GM20431 (cell line): Measurements from ENCODE around the gene PTER.

Source experiments
- in situ Hi-C: fragments of 300-500 bp; cut with MseI, MboI; formaldehyde crosslinking; loops from one replicate; pipeline ENCODE4 v1.15.0; 2020; ENCODE audit warnings: low sequenced_read_pairs; ENCODE audit not compliant: unreplicated experiment

The PTER gene

DNA sequence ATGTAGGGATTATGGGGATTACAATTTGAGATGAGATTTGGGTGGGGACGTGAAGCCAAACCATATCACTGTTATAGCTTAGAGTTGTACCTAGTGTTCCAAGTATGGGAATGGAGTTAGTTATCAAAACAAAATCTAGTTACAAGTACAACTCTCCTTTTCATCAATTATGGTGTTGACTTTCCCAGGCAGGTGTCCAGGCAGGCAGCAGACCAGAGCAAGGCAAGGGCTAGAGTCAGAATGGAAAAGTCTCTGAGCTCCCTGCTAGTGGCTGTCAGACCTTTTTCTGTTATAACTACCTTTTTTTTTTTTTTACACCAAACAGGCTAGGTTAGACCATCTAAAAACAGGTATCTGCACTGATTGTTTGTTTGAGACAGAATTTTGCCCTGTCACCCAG is 29.2 kb downstream of the PTER start:
- in situ Hi-C loops: no loop called here

DNA sequence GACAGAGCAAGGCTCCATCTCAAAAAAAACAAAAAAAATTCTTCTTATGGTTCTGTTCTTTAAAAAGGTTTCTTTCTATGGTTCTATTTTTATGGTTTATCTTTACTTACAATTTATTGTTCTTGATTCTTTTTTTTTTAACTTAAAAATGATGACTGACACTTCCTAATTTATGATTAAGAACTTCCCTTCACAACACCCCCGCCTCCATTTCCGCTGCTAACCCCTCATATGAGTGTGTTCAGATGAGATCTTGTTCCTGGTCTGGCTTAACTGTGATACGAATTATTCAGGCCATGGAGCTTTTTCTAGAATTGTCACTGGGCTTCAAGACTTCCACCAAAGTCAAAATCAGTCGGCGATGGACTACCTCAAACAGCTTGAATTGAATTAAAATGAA is 33.9 kb downstream of the PTER start:
- in situ Hi-C loops: no loop called here

DNA sequence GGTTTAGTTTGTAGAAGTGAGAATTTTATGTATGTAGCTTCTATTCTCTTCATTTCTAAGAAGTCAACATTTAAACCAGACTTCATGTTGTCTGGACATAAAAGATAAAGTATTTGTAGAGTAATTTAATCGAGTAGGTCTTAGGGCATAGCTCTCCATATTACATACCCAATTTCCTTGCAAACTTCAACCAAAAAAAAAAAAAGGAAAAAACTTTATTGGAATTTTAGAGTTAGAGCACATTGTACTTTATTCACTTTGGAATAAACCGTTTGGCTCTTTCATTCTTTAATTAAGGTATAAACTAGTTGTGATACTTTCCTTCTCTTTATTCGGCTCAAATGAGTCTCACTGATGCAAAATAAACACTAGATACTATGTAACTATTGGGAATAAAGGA is 36.0 kb downstream of the PTER start:
- in situ Hi-C loops: no loop called here

DNA sequence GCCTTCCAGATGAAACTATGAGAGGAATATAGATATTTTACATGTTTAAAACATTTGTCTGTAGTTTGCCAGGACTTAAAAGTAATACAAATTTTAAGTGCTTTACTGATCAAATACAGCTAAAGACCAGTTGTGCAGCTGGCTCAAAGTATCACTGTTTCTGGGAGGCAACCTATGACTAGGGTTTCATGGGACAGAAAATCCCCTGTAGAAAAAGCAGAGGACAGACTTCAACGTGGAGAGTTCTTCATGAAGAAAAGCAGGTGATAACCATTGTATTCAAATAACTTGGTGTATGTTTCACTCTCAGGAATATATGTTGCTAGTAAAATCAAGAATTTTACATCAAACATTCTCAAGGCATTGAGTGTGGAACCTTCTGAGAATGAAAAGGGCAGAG is 40.9 kb downstream of the PTER start:
- in situ Hi-C loops: no loop called here

DNA sequence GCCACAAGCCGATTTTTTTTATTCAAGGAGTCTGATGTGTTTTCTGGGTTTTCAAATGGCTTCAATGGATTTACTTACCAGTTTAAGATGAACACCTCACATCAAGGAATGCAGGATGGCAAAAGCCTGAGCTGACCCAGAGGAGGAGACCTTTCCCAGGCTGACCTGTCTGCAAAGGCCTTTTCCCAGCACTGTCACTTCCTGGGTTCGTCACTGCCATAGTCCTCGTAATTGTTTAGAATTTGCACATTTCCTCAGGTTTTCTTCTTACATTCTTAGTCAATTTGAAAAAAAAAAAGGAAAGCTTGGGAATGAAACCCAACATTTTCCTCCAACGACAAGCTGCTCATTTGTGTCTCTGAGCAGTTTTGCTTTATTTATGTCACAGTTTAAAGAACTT is 42.0 kb downstream of the PTER start:
- in situ Hi-C loops: no loop called here

DNA sequence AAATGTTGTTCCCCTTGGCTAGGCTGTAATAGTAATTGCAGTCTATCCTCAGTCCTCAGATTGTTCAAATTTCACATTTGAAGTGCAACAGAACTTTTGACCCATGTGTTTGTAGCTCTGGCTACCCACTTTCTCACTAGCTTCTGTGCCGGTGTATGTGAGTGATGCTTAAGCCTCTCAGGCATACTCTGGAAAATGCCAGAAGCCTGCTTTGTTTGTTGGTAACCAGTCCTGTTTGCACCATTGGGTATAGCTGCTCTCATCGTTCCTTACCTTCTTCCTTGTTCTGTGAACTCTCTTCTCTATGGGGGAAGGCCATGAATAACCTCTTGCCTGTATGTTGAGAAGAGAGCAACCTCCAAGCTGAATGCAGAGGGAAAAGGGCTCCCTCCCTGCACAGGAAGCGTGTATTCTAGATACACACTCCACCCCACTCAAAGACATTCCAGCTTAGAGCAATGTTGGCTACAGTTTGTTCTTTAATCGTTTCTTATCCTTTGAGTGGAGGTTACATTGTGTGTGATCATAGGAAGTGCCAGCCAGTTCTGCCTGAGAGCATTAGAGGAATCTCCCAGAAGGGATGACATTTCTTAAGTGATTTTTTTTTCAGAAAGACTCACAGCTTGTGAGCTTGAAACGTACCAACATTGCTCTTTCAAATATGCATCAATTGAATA is 44.4 kb downstream of the PTER start:
- in situ Hi-C loops: no loop called here

DNA sequence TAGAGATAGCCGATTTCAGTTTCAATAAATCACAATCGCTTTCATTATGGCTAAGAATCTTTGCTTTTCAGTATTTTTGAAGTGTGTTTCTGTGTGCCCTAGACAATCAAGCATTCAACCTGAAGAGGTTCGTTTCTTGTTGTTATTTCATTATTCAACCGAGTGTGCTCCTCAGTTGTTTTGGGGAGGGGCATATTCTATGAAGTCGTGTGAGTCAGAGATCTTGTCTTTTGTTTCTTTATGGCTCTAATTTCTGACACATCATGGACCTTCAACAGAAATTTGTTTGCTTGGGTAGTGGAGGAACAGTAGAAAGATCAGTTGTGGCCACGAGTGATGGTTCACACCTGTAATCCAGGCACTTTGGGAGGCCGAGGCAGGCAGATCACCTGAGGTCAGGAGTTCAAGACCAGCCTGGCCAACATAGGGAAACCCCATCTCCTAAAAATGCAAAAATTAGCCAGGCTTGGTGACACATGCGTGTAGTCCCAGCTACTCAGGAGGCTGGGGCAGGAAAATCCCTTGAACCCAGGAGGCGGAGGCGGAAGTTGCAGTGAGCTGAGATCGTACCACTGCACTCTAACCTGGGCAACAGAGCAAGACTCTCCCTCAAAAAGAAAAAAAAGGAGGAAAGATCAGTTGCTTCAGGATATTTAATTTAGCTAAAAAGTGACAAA is 46.6 kb downstream of the PTER start:
- in situ Hi-C loops: no loop called here

DNA sequence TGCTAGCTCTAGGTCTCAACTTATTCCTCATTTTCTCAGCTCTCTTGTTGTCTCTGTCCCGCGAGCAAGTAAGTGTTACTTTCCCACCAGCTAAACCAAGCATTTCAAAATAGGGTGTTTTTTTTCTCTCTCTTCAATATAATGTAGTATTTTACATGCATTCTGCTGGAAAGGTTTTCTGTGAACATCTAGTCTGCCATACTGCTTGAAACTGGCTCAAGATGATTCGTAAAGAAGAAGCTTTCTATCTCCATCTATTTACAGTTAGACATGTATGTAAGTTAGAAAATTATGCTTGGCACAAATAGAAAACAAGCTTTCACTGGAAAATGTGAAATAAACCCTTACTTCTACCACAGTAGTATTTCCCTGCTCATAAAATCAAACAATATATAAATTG is 53.7 kb downstream of the PTER start:
- in situ Hi-C loops: no loop called here

DNA sequence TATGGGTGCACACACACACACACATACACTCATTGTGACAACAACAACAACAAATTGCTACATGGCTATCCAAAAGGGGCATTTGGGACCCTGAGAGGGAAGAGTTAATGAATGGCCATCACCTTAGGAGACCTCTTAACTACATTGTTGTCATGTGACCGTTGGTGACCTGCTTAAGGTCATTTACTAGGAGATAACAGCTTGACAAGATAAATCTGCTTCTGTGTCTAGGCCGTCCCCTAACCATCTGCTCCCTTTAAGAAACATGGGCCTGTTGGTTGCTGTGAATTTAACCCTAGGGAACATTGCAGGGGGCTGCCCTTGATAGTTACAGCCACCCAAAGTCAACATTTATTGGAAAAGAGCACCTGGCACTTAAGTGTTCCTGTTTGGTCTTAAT is 55.1 kb downstream of the PTER start:
- in situ Hi-C loops: no loop called here

DNA sequence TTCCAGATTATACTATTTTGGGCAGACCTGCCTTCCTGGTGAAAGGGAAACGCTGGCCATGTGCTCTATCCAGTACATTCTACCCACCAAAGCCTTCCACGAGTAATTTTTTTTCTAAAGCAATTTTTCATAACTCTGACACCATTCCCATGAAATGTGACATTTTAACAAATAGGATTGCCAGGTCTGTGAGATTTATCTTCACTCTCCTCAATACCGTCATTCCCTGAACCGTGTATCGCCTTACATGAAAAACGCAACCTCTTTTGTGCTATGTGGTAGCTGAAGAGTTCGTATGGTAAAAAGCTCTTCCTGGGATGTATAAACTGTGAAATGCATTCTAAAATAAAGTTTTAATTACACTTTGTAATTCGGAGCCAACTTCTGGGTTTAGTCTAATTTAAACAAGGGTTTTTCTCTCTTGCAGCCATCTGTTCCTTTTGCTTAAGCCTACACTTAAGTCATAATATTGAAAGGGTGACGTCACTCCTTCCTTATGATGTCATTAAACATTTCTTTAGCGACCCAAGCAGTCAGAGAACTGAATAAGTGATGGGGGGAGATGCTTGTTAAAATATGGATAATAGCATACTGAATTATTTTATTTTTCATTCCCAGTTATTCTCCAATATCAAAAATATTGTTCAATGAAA is 57.2 kb downstream of the PTER start:
- in situ Hi-C loops: no loop called here

DNA sequence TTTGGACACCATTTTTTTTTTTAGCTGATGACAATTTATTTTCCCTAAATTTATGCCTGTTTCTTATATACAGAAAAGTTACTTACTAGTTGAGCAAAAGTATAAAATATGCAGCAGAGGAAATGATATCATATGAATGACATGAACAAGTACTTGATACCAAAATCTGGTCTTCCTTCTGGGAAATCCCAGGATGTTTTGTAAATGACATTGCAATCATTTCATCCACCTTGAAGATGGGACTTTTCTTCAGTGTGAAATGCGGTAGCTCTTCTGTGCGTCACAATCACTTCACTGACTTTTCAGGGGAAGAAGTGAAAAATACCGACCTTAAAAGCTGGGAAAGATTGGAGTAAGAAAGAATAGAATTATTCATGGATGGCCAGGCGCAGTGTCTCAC is 61.1 kb downstream of the PTER start:
- in situ Hi-C loops: no loop called here

DNA sequence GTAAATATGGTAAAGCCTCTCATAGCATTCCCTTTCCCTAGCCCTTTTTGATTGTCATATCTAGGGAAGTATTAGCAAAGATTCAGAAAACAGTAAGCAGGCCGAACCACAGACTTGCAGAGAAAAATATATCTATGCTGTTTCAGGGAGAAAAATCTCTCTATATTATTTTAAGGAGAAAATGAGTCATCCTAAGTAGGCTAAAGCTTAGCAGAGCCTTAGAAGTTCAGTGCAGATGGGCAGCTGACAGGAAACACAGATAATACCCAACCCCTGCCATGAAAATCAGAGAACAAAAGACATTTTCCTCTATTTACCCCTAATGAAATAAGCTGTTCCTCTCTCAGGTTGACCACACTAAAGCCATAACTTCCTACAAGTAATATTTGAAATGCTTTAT is 68.4 kb downstream of the PTER start:
- in situ Hi-C loops: no loop called here

DNA sequence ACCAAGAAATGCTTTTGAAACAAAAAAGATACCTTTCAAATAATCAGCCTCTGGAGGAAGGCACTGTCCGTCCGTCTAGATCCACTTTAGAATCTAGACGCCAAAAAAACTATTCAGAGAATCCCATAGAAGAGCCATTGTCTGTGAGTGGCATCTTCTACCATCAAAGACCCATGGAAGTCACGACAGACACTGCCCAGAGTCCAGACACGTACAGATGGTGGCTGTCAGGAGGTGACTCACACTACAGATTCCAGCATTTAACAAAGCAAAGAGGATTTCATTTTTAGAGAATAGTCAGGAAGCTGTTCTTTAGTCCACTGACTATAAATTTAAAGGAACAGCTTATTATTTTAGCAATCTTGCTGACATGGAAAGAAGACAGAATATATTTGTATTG is 73.2 kb downstream of the PTER start:
- in situ Hi-C loops: no loop called here

DNA sequence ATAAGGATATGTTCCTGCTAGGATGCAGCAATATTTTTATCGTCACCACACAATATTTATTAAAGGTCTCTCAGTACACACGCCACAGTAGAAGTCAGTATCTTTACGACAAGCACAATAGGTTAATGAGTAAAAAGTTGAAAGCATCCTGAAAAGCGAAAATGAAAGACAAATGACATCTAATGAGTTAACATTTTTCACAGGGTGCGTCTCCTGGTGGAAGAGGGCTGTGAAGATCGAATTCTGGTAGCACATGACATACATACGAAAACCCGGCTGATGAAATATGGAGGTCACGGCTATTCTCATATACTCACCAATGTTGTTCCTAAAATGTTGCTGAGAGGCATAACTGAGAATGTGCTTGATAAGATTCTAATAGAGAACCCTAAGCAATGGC is 74.0 kb downstream of the PTER start:
- in situ Hi-C loops: no loop called here

DNA sequence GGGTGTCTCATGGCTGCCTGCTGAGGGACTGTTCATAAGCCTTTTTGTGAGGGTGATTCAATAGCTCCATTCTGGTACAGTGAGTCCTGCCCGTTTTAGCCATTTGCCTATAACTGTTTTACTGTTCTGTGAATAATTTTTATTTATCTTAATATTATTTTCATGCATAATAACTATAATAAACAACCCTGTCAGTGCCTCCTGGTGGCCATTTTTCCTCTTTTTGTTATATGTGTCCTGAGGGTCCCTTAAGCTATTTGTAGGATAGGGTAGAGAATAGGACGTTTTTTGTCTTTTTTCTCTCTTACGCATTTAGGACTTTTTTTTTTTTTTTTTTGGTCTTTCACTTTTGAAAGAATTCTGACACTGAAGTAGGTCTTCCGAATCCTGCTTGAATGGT is 82.0 kb downstream of the PTER start:
- in situ Hi-C loops: no loop called here

DNA sequence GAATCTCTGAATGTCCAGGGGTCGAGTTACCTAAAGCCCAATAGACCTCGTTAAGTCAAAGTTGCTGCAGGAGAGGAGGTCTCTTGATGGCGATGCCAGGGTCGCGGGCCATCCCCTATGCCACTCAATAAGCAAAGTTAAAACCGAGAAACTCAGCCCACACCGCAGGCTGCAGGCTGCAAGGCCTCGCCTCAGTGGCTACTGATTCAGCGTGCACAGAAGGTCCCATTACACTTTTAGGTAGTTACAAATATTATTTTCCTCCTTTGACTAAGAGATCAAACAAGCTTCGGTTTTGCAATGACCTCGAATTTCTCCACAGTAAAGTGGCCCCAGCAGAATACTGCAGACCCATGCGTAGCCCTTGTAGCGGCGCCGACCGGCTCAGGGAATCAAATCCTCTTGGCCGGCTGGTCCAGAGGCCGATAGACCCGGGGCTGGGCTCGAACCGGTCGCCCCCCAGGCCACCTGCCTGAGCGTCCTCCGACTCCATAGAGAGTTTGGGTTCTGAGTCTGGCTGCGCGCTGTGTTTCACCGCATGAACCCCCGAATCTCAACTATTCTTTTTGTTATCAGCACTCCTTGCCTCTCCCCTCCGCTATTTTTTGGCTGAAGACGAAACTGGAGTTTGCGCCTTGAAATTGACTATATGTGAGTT is 82.6 kb downstream of the PTER start:
- in situ Hi-C loops: no loop called here

DNA sequence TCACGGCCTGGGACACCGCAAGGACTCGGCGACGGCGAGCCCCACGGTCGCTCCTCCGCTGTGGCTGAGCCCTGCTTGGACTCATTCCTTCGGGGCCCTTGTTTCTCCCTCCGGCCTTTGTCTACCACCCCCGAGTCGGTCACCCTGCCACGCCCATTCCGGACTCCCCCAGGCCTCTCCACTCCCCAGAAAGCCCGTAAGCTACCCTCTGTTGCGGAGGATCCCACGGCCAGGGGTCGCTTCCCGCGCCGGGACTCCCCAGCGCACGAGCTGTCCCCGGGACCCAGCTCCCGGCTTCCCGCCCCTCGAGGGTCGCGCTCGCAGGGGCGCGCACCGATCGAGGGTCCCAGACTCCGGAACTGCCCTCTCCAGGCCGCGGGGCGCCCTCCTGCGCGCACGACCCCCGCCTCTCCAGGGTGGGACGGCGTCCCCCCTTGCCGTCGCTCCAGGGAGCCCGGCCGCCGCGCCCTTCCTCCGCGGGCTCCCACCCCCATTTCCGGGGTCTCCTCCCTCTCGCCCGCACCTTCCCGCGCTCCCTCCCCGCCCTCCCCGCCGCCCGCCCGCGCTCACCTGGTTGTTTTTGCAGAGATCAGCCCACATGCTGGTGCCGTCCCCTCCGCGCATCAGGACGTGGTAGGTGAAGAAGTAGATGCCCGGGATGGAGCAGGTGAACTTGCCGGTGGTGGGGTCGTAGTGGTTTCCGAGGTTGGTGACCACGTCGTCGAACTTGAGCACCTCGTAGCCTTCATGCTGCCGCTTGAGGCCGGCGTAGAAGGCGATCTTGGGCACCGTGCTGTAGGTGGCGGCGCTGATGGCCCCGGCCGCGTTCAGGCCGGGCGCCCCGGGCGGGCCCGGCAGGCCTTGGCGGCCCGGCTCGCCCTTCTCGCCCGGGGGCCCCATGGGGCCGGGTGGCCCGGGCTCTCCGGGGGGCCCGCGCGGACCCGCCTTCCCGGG is 83.4 kb downstream of the PTER start:
- in situ Hi-C loops: no loop called here

DNA sequence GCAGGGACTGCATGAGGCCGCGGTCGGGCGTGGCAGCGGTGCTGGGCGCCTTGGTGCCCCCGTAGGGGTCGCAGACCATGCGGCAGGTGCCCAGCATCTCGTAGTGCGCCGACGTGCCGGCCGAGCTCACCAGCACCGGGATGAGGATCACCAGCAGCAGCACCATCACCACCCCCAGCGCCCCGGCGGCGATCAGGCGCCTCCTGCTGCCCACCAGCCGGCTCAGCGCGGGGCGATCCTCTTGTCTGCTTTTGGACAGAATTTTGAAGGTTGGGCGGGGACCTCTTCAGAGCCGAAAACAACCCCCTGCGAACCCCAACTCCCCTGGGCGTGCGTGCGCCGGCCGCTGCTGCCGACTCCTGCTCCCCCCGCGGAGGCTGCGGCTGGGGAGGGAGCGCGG is 84.1 kb downstream of the PTER start:
- in situ Hi-C loops: no loop called here

DNA sequence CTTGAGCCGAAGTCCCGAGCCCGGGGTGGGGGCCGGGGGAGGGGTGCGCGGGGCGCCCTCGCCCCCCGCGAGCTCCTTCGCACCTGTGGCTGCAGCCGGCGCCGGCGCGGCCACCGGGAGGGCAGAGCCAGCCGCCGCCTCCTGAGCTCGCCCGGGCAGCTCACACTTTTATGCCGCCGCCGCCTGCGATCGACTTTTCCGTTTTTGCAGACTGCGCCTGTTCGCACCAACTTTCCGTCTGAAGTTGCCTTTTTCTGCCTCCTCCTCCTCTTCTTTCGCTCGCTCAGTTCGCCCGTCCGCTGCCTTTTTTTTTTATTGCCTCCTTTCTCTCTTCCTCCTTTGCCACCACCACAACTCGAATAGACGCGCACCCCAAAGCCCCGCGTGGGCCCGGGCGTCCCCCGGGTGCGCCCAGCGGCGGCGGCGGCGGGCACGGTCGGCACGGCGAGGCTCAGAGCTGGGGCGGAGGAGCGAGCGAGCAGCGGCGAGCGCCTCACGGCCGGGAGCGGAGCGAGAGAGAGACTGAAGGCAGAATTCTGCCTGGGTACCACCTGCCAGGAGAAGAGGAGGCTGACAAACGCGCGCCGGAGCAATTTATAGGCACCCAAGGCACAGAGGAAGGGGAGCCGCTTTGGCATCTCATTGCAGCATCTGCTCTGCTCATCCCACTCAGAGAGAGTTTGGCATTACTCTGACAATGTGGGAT is 84.7 kb downstream of the PTER start, which contains the start of gene C1QL3:
Gene C1QL3, minus strand, starts transcription at position 569 of the 706 bp plus-strand sequence. CDS start 814 bp downstream, outside the sequence.
- in situ Hi-C loops: no loop called here
